Right kidney (tissue), 1 donor: ENCODE results near the gene C2orf76.
"Not testable (repeated sequence)": the region's sequence is repeated elsewhere in the genome, so short reads cannot be mapped to it uniquely, and the experiment has no call there.

Source experiments
- DNase-seq: peaks from one replicate; pipeline ENCODE4 v3.0.0-alpha.2; 2016

Gene C2orf76

DNA sequence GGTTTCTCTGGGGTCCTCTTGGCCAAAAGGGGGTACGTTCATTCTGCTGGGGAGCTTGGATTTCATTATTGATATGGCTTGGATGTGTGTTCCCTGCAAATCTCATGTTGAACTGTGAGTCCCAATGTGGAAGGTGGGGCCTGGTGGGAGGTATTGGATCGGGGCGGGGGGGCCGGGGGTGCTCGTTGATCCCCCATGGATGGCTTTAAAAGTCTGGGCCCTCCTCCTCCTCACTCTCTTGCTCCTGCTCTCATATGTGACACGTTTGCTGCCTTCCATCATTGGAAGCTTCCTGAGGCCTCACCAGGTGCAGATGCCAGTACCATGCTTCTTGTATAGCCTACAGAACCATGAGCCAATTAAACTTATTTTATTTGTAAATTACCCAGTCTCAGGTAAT lies 11.9 kb upstream of the C2orf76 start:
- DNase-seq, result no peak

DNA sequence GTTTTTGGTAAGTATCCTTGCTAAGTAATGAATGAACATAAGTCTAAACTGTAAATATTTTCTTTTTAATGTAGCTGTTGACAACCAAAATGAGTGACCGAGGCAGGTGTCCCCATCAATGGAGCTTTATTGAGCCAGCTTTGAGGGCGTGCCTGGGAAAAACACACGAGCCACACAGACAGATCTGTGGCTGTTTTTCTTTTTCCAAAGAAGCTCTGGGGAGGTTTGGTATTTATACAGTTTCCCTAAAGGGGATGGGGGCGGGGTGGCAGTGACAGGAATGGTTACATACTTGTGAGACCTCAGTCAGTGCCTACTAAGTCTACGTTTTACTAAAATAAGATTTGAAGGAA lies 11.3 kb upstream of the C2orf76 start:
- DNase-seq, result no peak

DNA sequence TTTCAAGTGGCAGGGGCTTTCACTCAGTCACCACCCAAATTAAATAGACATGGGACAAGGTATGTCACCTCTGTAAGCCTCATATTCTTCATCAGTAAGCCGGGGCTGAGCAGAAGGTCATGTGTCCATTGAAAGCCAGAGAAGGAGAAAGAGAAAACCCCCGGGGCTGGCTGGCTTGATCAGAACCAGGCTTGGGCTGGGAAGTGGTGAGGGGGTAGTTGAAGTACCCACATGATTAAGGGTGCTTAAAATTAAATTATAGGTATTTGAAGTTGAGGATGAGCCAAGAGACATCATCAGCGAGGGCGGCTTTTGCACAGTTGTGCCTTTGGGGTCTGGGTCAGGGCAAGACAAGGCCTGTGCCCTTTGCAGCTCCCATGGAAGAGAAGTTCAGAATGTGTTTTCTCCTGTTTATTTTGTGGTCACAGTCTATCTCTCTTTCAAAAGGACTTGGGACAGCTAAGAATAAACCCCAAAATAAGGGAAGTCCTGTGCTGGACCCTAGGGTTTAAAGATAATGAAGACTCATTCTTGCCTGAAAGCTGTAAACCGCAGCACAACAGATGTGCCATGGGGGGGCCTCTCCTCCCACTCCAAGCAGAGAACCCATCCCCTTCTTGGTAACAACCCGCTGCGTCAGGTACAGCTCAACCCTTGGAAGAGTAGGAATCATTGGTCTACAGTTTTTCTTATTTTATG lies 10.8 kb upstream of the C2orf76 start:
- no peak for DNase-seq

DNA sequence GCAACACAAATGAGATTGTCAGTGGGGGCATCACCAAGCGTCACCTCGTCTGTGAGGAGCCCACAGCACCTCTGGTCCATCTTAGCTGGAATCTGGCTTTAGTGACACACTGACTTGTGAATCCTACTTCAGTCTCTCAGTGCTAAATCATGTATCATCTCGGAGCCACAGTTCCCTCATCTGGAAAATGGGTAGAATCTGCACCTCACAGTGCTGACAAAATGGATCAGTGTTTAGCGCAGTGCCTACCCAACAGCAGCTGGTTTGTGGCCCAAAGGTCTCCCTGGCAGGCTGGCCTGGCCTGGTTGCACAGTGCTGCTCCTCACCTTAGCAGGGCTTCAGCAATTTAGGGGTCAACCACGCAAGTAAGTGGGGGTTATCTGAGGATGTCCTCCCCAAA lies 10.2 kb upstream of the C2orf76 start:
- no peak for DNase-seq

DNA sequence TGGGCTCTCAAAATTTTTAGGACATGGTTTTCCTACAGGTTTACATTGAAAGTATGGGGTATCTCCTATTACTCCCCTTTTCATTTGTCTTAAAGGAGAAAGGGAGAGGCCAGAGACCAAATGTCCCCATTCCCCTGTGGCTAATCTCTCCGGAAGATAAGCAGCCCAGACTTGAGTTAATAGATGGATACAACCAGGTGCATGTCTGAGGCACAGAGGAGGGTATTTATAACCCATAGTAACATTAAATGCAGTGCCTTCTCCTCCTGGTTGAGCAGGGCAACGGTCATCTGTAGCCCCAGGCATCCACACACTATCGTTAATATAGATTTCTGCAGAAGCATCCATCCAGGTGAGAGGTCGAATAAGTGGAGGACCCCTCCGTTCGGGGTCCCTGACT lies 9.8 kb upstream of the C2orf76 start:
- not testable (repeated sequence) for DNase-seq

DNA sequence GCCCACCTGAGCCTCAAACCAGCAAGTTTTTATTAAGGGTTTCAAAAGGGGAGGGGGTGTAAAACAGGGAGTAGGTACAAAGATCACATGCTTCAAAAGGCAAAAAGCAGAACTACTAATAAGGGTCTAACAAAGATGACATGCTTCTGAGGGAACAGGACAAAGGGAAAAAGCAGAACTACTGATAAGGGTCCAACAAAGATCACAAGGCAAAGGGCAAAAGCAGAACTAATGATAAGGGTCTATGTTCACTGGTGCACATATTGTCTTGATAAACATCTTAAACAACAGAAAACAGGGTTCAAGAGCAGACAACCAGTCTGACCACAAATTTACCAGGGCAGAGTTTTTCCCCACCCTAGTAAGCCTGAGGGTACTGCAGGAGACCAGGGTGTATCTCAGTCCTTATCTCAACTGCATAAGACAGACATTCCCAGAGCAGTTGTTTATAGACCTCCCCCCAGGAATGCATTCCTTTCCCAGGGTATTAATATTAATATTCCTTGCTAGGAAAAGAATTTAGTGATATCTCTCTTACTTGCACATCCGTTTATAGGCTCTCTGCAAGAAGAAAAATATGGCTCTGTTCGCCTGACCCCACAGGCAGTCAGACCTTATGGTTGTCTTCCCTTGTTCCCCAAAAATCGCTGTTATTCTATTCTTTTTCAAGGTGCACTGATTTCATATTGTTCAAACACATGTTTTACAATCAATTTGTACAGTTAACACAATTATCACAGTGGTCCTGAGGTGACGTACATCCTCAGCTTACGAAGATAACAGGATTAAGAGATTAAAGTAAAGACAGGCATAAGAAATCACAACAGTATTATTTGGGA lies 7.5 kb upstream of the C2orf76 start:
- not testable (repeated sequence) for DNase-seq

DNA sequence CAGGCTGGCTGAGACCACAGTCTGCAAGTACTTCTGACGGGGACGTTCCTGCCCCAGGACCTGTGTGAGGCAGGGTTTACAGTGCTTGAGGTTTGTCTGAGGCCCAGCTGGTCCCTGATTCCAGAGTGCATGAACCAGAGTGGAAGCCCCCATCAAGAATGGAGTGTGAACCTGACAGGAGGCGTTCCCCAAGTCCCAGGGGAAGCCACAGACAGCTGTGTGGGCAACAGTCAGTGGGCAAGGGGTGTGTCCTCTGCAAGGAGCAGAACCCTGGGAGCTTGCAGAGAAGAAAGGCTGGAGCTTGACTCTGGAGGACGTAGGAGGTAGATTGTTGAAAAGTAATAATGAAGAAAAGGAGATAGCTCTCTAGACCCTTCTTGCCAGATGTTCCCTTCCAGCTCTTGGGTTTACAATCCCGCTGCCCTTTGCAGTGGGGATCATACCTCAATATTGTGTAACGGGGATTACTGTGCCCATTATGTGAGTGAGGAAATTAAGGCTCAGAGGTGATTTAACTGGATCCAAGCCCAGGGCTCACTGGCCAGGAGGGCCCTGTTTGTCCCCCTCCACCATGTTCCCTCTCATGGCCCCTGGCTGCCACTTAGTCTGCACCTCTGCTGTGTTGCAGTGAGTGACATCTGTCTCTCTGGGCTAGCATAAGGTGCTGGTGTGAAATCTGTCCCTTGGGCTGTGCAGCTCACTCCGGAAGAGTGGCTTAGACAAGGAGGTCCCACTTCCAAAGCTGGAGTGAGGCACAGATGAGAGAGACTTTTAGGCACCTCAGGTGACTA lies 6.3 kb upstream of the C2orf76 start:
- no peak for DNase-seq

DNA sequence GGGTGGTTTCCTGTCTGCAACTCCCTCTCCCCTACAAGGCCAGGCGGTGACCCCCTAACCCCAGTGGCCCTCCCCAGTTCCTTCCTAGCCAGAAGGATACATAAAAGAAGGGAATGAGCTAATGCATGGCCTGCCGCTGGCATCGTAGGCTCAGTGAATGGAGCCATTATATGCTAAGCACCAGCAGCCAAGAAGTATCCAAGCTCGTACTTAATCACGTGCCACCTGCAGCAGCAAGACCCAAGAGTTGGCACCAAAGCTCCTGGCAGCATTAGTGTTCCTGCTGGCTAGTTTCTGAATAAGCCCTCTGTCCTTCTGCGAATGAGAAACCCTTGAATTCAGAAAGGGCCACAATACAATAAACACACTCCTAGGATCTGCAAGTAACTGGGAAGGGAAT lies 4.5 kb upstream of the C2orf76 start:
- DNase-seq, result no peak

DNA sequence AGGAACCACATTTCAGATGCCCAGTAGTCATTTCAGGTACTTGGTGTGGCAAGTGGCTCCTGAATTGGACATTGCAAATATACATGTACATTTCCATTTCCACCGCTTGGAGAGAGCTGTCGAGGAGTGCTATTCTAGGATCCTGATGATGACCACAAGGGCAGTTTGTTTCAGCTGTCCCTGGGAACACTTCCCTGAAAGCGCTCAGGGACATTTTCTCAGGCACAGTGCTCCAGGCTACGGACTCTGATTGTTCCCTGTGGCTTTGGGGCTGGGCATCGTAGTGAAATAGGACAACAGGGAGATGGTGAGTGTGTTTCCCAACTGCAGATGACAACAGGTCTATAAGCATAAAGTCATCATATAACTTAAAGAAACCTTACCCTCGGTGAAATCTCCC lies 3.2 kb upstream of the C2orf76 start:
- no peak for DNase-seq

DNA sequence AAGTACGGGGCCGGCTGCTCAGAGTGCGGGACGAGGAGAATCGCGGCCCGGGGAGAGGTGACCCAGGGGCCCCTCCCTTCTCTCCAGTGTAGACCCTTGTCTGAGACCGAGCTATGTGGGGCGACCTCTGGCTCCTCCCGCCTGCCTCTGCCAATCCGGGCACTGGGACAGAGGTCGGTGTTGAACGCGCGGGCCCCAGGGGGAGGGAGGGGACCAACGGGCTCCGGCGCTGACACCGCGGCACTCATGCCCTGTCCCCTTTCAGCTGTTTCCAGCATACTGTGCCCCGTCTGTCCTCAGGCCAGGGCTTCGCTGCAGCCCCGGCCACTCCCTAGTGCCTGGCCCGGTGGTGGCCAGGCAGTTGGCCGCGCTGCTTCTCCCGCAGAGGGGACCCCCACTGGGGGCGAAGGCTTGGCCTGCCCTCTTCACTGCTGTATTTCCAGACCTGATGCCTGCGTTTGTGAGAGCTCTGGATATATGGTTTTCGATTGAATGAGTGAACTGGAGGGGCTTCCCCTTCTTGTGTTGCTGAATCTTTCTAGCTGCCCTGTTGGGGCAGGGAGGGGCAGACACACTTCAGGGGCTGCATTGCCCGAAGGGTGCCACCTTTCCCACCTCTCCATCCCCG lies 952 bp upstream of the C2orf76 start:
- no peak for DNase-seq

DNA sequence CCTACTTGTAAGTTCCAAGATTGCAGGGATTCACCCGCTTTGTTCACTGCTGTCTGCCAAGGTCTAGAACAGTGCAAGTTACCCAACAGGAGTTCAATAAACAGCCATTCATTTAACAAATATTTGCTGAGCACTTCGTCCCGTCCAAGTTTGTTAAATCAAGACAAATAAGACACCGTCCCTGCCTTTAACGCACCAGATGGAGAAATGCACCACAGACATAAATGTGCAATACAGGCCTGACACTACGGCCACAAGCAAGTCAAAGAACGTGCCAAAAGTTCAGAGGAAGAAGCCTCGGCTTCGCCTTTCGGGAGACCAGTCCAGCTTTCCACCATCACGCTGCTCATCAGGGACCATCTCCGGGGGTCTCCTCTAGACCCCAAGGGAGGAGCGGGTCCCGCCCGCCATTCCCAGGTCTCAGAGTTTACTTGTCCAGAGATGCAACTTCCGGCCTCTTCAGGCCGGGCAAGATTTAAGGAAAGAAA lies 429 bp downstream of the C2orf76 start:
- peak; percentile 82 for DNase-seq

DNA sequence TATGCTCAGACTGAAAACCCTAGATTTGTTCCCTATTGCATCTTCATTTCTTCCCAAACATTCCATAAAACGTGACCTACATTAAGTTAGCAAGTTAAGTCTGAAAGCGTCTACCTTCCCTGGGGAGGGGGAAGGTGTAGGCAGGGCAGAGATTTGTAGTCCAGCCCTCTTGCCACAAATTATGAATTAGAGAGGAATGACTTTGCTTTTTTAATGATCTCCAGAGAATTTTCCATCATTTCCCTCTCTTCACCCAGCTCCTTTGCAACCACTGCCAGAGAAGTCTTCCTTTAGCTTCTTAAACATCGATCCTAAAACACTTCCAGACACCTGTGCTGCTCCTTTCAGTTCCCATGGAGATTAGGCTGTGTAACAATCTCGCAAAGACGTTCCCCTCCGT lies 1.2 kb downstream of the C2orf76 start:
- DNase-seq, result no peak

DNA sequence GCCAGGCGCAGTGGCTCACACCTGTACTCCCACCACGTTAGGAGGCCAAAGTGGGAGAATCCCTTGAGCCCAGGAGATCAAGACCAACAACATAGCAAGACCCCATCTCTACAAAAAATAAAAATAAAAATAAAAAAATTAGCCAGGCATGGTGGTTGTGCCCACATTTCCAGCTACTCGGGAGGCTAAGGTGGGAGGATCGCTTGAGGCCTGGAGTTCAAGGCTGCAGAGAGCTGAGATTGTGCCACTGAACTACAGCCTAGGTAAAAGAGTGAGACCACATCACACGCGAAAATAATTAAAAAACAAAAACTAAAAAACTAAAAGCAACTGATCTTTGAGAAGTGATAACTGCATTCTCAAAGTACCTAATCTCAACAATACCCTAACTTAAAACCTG lies 1.8 kb downstream of the C2orf76 start:
- DNase-seq, result no peak

DNA sequence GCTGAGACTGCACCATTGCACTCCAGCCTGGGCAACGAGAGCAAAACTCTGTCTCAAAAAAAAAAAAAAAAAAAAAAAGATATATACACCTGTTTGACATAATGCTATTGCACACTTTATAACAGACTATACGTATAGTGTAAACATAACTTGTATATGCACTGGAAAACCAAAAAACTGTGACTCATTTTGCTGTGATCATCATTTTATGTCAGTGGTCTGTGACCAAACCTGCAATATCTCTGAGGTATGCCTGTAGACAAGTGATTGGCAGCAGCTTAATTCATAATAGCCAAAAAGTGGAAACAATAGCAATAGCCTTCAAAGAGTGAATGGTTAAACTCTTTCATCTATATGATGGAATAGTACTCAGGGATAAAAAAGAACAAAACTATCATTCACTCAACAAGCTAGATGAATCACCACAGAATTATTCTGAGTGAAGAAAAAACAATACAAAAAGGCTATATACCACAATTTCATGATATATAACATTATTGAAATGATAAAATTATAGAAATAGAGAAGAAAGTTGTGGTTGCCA lies 6.1 kb downstream of the C2orf76 start:
- DNase-seq, result no peak

DNA sequence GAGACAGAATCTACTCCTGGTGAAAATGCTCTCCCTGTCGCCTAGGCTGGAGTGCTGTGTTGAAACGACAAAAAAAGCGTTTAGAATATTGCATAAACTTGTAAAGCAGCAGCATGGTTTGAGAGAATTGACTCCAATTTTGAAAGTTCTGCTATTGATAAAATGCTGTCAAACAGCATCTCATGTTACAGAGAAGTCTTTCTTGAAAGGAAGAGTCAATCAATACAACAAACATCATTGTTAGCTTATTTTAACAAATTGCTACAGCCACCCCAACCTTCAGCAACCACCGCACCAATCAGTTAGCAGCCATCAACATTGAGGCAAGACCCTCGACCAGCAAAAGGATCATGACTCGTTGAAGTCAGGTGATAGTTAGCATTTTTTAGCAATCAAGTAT lies 6.9 kb downstream of the C2orf76 start:
- no peak for DNase-seq

DNA sequence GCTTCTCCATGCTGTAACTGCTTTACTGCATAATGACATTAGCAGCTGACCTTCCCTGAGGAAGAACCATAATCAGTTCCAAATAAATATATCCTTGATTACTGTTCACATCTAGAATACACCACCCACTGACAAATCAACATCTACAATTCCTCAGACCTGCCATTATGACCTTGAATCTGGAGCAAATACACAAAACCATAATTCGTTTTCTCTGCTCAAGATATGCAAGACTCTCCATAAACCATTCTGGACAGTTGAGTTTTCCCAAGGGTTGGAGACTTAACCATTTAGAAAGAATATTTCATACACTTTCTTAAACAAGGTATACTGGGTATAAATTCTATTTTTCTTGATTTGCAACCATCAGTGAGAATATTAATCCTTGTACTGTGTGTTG lies 11.8 kb downstream of the C2orf76 start:
- no peak for DNase-seq

DNA sequence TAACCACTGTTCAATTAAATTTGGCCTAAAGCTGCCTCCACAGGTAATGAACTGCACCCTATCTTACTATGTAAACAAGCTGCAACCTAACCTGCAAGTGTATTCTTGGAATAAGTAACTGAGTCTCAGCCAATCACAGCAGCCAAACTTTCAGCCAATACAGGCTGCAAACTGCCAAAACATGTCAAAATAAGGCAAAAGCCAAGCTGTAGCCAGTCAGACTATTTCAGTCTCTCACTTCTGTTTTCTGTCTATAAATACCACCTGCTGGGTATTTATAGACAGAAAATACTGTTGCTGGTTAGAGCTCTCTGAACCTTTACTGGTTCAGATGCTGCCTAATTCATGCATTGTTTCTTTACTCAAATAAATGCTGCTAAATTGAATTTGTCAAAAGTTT lies 14.3 kb downstream of the C2orf76 start:
- no peak for DNase-seq

DNA sequence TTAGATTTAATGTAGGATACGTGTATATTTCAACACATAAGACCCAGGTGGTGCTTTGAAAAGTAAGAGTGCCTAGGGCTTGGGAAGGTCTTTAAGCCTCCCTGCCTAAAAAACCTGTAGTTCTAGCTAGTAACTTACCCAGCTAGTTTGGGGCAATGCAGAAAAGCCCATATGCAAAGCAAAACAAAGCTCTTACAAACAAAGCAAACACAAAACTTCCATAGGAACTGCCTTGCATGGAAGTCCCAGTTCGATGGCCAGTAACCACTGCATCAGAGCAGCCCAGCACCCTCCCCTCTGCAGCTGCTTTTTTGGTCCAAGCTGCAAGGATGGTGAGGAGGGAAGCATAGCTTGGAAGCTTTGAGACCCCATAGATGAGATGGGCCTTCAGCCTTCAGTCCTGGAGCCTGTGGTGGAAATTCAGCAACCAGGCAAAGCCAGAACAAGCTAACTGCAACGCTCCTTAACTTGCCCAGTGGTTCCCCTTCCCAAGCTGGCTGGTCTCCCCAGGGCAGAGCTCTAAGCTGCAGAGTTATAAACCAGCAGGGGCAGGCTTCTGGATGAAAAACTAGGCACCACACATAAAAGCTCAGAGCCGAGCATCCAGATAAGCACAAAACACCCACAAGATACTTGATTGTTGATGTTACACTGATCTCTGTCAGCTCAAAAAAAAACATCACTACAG lies 16.2 kb downstream of the C2orf76 start:
- no peak for DNase-seq

DNA sequence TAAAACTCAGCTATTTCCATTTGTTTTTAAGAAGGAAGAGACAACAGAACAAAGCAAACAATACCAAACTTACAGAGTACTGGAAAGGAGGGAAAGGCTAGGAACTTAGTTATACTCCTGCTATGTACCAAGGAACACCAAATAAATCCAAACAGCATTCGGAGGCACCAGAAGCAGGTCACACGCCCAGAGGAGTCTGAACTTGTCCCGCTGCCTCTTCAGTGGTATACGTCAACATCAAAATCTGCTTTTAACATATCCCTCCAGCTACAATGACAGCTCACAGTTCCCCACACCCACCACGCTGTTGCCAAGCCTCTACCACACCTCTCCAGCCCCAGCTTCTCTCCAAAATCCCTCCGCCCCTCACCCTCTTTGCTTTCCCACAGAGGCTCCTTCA lies 17.3 kb downstream of the C2orf76 start:
- no peak for DNase-seq

DNA sequence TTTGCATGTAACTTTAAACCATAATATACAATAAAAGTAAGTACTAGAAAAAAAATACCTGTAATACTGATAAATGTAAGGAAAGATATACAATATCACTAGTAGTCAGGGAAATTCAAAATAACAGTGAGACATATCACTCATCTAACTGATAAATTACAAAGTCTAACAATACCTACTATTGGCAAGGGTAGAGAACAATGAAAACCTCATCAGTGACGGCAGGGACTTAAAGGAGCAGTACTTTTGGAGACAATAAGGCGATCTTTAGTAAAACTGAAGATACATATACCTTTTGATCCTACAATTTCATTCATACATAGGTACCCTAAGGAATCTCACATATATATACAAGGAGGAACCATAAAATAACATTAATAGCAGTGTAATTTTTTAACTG lies 24.9 kb downstream of the C2orf76 start:
- no peak for DNase-seq

DNA sequence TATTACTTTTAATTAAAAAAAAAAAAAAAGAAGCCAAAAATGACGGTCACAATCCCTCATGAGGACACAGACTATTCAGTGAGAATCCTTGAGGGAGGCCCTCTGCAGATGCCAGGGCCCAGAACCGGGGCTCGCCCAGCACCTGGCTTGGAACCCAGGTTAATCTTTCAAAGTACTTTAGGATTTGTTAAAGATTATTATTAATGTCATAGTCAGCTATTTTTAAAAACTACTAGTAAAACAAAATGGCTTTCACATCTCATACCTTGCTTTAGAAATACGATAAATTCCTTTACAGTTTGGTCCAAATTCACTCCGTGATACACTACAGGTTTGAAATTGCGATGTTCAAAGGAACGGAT lies 27.1 kb downstream of the C2orf76 start:
- DNase-seq, result no peak
